ENCODE data around the gene DARS1.

DNA sequence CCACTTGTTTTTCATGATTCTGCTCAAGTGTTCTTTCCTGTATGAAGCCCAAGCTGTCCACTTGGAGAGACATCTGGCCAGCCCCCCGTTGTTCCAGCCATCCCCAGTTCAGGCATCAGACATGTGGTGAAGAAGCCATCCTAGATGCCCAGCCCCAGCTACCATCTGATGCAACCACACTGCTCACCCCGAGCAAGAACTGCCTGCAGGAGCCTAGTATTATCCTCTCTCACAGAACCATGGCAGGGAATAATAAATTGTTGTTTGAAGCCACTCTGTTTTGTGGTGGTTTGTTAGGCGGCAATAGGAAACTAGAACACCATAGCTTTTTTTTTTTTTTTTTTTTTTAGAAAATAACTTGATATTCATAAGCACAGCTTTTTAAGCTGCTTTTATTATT is 19.5 kb upstream of the DARS1 start:
- no peak for TF ChIP-seq POLR2A (IDR thresholded peaks at IDR 0.05)
- TF ChIP-seq, protein P1, sequence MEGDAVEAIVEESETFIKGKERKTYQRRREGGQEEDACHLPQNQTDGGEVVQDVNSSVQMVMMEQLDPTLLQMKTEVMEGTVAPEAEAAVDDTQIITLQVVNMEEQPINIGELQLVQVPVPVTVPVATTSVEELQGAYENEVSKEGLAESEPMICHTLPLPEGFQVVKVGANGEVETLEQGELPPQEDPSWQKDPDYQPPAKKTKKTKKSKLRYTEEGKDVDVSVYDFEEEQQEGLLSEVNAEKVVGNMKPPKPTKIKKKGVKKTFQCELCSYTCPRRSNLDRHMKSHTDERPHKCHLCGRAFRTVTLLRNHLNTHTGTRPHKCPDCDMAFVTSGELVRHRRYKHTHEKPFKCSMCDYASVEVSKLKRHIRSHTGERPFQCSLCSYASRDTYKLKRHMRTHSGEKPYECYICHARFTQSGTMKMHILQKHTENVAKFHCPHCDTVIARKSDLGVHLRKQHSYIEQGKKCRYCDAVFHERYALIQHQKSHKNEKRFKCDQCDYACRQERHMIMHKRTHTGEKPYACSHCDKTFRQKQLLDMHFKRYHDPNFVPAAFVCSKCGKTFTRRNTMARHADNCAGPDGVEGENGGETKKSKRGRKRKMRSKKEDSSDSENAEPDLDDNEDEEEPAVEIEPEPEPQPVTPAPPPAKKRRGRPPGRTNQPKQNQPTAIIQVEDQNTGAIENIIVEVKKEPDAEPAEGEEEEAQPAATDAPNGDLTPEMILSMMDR (IDR thresholded peaks at IDR 0.05), result no peak

Measured in right lobe of liver (tissue), 4 donors.